A673 (cell line): Measurements from ENCODE around the gene CAP2.

ENCODE experiments used
- CTCF ChIP-seq: fragments of 300-800, 200-600 bp; sonication (generic); conservative IDR thresholded peaks from 2 replicates; pipeline ENCODE4 v1.5.1; 2017; ENCODE audit warnings: low read depth, mild to moderate bottlenecking, antibody characterized with exemption, low read length, moderate library complexity, mixed read lengths
- EZH2 ChIP-seq: fragments of 200-600 bp; sonication (generic); IDR thresholded peaks from 2 replicates; pipeline ENCODE4 v1.6.1; 2017; ENCODE audit warnings: borderline replicate concordance, low read depth, mild to moderate bottlenecking, mixed read lengths, antibody characterized with exemption, low read length; ENCODE audit not compliant: poor library complexity, severe bottlenecking

- TF ChIP-seq CTCF, result 0 out of 2 replicates have a peak, but pooled peaks have one; percentile 15
- TF ChIP-seq EZH2, result no peak
Measured at GRCh38 chr6:17392978-17393891, at the start of gene CAP2.
